Measurements from ENCODE around the gene ALDH9A1. TPM values are rescaled to one million over a fixed set of nuclear protein-coding genes. Genes with fewer than 3 reads are reported as not detected.

ALDH9A1 gene
- total and polyA plus RNA-seq, 10 of the 15 experiments (the other 5 are each of a cell fraction or from before 2014, with no cell fraction given), result 25.7 to 106 (median 36.3) TPM

GRCh38 chr1:165650981-165651625 is 47.3 kb downstream of the ALDH9A1 start:
- no peak overlapping the region for H3K9ac ChIP-seq (ENCODE audit: control insufficient read depth, insufficient read depth, low read length)
- no peak overlapping the region for H3K27ac ChIP-seq (ENCODE audit: control insufficient read depth, insufficient read depth)
- no peak overlapping the region for H3K4me3 ChIP-seq
- intact Hi-C loops (cut with micrococcal nuclease; ENCODE audit: unreplicated experiment) (loop anchor here (10.0 kb wide), 1 partner anchor 256 kb away; no protein-coding TSS in a partner anchor), in situ Hi-C loops (cut with MboI) (no loop called here)
- ChIA-PET POLR2A (no interaction called here), CTCF (no interaction called here), RAD21 (ENCODE audit: unreplicated experiment) (no interaction called here), SMC1A (ENCODE audit: uncharacterized antibody, unreplicated experiment) (interaction anchor here (0.6 to 0.9 kb wide), 2 partner anchors 12 to 18 kb away, joined by 3 read pairs; no protein-coding TSS in a partner anchor)
- no peaks in the 10 kb centered on the region for H4K20me1 ChIP-seq (ENCODE audit: control insufficient read depth, insufficient read depth)
- DNase-seq (ENCODE audit: low read depth, low spot score) (no peak), ATAC-seq (no peak), FAIRE-seq (no peak)
- no peak overlapping the region for H3K4me2 ChIP-seq (ENCODE audit: control insufficient read depth, insufficient read depth)
- no peaks in the 10 kb centered on the region for H3K79me2 ChIP-seq (ENCODE audit: control insufficient read depth, insufficient read depth, low read length)
- no peak overlapping the region for H2AFZ ChIP-seq (ENCODE audit: control insufficient read depth, low read depth, low read length)
- no peak for TF ChIP-seq GABPA (IDR thresholded peaks at IDR 0.05; ENCODE audit: low read depth)
- H3K9me3 ChIP-seq (replicated peaks; ENCODE audit: control insufficient read depth, insufficient read depth, low read length), result no peaks in the 10 kb centered on the region
- 0 out of 4 replicates have a peak, but pooled peaks cover 0 to 4% of the 10 kb centered on the region in 2 experiments for H3K36me3 ChIP-seq (ENCODE audit: control insufficient read depth in 2 of 2, insufficient read depth in 2 of 2, low read length in 1 of 2)
- no peaks in the 10 kb centered on the region for H3K4me1 ChIP-seq (ENCODE audit: control insufficient read depth, insufficient read depth, low read length)
- H3K27me3 ChIP-seq (replicated peaks in 1 of 2; ENCODE audit: control insufficient read depth in 2 of 2, insufficient read depth in 2 of 2, low read length in 1 of 2), result no peaks in the 10 kb centered on the region
- BruUV-seq (replicated peaks), result no TSS peak
- 89% methylated on average over 9 of the region's 9 CpGs for WGBS (ENCODE audit: insufficient coverage, insufficient replicate concordance, low lambda C conversion rate, missing lambda C conversion rate)

DNA sequence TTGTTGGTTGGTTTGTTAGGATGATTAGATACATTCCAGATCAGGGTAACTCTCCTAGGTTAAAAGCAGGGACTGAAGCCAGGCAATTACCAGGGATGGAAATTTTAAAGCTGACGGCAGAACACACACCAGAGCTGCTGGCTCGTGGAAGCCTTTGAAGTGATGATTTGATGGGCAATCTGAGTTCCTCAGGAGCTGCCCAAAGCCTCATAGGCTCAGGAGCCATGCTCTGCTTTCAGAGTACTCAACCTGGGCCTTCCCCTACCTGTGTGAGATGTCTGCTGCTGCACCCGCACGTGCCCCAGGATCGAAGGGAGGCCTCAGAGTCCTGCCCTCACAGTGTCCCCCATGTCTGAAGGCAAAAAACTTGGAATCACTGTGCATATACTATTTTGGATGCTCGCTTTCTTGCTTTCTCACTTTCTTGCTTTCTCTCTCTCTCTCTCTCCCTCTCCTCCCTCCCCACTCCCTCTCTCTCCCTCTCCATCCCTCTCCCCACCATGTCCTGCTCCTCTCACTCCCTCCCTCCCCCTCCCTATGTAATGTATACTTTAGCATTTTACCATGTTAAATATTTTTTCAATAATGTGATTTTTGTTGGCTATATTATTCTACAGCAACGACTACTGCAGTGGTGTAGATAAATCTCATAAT is 49.3 kb downstream of the ALDH9A1 start:
- FAIRE-seq (no peak), DNase-seq (ENCODE audit: low read depth, low spot score) (no peak), ATAC-seq (no peak)
- Histone ChIP-seq H3K36me3 (ENCODE audit: control insufficient read depth in 2 of 2, insufficient read depth in 2 of 2, low read length in 1 of 2) (0 out of 4 replicates have a peak, but pooled peaks cover 0 to 4% of the 10 kb centered on the region in 2 experiments), H3K79me2 (ENCODE audit: control insufficient read depth, insufficient read depth, low read length) (no peaks in the 10 kb centered on the region), H3K27ac (ENCODE audit: control insufficient read depth, insufficient read depth) (no peak overlapping the region), H3K9ac (ENCODE audit: control insufficient read depth, insufficient read depth, low read length) (no peak overlapping the region), H3K4me2 (ENCODE audit: control insufficient read depth, insufficient read depth) (no peak overlapping the region), H2AFZ (ENCODE audit: control insufficient read depth, low read depth, low read length) (no peak overlapping the region), H3K9me3 (replicated peaks; ENCODE audit: control insufficient read depth, insufficient read depth, low read length) (no peaks in the 10 kb centered on the region), H3K4me3 (no peak overlapping the region), H3K4me1 (ENCODE audit: control insufficient read depth, insufficient read depth, low read length) (peaks cover 9% of the 10 kb centered on the region), H4K20me1 (ENCODE audit: control insufficient read depth, insufficient read depth) (no peaks in the 10 kb centered on the region), H3K27me3 (replicated peaks in 1 of 2; ENCODE audit: control insufficient read depth in 2 of 2, insufficient read depth in 2 of 2, low read length in 1 of 2) (no peaks in the 10 kb centered on the region)
- ChIA-PET POLR2A (no interaction called here), RAD21 (ENCODE audit: unreplicated experiment) (no interaction called here), CTCF (interaction anchor here (1.3 kb wide), 1 partner anchor 9 kb away, joined by 3 read pairs; no protein-coding TSS in a partner anchor), SMC1A (ENCODE audit: uncharacterized antibody, unreplicated experiment) (no interaction called here)
- TF ChIP-seq, protein P1, sequence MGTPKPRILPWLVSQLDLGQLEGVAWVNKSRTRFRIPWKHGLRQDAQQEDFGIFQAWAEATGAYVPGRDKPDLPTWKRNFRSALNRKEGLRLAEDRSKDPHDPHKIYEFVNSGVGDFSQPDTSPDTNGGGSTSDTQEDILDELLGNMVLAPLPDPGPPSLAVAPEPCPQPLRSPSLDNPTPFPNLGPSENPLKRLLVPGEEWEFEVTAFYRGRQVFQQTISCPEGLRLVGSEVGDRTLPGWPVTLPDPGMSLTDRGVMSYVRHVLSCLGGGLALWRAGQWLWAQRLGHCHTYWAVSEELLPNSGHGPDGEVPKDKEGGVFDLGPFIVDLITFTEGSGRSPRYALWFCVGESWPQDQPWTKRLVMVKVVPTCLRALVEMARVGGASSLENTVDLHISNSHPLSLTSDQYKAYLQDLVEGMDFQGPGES (IDR thresholded peaks at IDR 0.05), result no peak
- TF ChIP-seq NRF1 (conservative IDR thresholded peaks at IDR 0.05; ENCODE audit: low read depth, low read length) (no peak), SMAD5 (IDR thresholded peaks at IDR 0.05; ENCODE audit: low read depth) (no peak), SREBF2 (IDR thresholded peaks at IDR 0.05; ENCODE audit: low read length) (no peak), ATF2 (IDR thresholded peaks at IDR 0.05; ENCODE audit: low read length) (no peak), KLF5 (IDR thresholded peaks at IDR 0.05; ENCODE audit: partially characterized antibody) (no peak), PBX3 (IDR thresholded peaks at IDR 0.05; ENCODE audit: insufficient replicate concordance, low read depth, low read length) (no peak), SREBF1 (IDR thresholded peaks at IDR 0.05; ENCODE audit: low read length) (no peak)
- intact Hi-C loops (cut with micrococcal nuclease; ENCODE audit: unreplicated experiment) (no loop called here), in situ Hi-C loops (cut with MboI) (no loop called here)
- WGBS (ENCODE audit: insufficient coverage, insufficient replicate concordance, low lambda C conversion rate, missing lambda C conversion rate), result 81% methylated on average over 6 of the region's 7 CpGs
- no TSS peak for BruUV-seq (replicated peaks)

All from GM12878 (cell line).